ENCODE results near the gene MACROD2.
A peak's percentile ranks its signal among the peaks of the same experiment; 100 is the strongest.

MACROD2 gene

DNA sequence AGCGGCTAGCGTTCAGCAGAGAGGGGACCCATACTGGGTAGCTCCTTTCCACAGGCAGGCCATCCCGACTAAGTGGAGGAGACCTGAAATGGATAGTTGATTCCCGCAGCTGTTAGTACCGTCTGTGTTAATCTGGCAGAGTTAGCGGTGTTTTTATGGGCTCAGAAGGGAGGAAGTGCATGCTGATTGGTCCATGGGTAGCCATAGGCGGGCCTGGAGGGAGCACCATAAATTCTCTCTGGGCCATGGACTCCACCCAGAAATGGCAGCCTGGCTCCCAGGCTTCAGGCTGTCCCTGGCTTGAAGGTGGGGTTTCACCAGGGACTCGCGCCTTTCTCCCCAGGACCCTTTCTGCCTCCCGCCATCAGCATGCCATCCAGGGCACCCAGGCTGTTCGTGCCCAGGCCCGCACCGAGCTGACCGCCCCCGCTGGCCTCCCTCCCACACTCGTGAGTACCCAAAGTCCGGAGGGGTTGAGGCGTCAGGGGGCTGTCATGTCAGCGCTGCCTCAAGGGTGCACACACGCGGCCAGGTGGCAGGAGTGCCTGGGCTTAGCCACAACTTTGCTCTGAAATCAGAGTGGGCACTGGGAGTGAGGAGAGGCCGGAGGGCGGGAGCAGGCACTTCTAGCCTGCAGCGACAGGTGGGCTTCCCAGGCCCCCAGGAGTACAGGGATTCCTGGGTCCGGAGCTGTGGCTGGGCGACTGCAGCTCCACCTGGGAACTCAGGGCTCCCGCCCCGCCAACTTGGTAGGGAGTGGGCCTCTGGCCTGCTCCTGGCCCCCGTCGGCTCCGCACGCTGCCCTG lies 1036.4 kb downstream of the MACROD2 start:
- DNase-seq: no peak

- no peak for DNase-seq
Observed at GRCh38 chr20:15032352-15032622, 1037.0 kb downstream of the MACROD2 start.

DNA sequence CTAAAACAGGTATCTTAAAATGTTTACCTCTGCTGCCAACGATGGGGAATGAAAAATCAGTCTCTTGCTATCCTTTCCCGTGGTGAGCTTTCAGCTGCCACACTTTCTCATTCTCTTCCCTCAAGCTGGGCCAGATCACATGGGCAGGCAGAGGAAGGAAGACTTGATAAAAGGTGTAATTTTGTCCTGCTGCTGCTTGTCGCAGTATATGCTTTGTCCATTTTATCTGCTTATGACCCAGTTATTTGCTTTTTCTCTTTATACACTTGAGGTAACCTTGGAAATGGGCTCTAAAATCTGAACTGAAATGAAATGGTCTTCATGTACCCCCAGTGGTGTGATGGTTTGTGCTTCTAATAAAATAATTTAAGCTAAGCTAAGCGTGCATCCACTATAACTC lies 1038.0 kb downstream of the MACROD2 start:
- peak; percentile 68 for DNase-seq

GRCh38 chr20:15033891-15034290 lies 1038.6 kb downstream of the MACROD2 start:
- DNase-seq: peak; percentile 51

DNA sequence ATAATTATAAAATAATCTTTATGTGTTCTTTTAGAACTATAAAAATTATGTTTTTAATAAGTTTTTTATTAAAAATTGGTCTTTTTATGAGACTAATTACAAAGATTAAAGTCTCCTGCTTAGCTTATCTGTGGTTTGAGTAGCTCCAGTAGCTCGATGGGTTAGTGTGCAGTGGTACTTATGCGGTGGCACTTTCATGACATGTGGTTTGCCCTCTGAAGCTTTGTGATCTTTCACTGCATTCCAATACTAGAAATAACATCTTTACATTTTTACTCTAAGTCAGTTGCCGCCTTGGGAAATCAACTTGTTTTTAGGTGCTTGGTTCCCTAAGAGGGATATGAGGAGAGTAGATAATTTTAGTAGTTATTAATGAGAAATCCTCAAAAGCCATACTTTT lies 1041.6 kb downstream of the MACROD2 start:
- no peak for DNase-seq

DNA sequence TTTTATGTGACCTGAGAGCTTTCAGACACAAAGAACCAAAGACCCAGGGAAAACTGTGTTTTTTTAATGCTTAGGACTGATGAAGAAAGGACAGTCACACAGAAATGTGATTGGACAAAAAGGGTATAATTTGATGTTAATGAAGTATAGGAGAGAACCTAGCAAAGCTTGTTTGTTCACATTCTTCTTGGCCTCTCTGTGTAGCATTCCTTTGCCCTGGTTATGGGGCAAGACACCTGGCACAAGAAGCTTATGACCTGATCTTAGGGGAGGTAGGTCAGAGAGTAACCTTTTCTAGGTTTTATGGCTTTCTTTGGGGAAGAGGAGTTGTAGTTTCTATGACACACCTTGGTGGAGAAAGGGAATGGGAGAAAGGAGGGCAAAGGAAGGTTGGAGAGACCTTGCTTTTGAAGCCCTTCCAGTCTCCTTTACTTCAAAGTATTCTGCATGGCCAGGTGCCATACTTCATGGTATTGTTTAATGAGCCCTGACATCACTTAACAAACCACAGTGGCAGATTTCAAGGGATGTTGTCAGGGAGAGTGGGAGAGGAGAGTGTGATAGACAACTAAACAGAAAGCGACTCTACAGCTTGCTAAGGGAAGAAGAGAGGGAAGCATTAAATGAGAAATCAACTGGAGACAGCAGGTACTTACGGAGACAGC lies 1043.9 kb downstream of the MACROD2 start:
- no peak for DNase-seq

GRCh38 chr20:15042723-15043122 lies 1047.4 kb downstream of the MACROD2 start:
- DNase-seq: no peak

GRCh38 chr20:15045246-15045645 lies 1049.9 kb downstream of the MACROD2 start:
- no peak for DNase-seq

DNA sequence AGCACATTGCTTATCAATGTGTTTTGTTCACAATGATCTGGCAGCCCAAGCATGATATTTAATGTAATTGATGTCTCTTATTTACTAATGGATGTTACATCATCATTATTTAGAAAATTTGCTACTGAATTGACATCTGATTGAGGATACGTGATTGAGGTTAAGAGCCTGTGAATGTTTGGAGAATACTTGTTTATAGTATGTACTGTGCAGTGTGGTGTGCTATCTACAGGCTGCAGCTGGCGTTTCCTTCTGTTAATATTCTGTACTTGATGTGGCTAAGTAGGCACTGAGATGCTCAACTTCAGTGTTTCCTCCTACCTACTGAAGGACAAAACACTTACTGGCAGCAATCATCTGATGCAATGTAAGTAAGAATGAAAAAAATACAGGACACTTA lies 1051.7 kb downstream of the MACROD2 start:
- peak; percentile 8 for DNase-seq

DNA sequence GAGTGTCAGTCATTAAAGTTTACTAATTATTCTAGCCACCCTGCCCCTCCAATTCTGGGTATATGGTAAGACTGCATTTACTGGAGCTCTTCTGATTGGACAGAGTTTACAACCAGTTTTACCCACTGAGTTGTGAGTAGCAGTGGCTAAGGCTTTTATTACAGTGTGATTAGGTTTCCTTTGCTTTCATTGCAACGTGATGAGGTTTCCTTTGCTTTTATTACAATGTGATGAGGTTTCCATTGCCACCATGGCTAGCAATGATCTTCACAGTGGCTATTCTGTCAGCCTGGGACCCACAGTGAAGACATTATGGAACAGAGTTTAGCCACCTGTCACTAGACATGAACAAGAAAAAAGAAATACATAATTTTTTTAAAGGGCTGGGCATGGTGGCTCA lies 1052.3 kb downstream of the MACROD2 start:
- DNase-seq: no peak

- no peak for DNase-seq
Observed at GRCh38 chr20:15056246-15056645, 1060.9 kb downstream of the MACROD2 start.

- DNase-seq: no peak
Observed at GRCh38 chr20:15058841-15059240, 1063.5 kb downstream of the MACROD2 start.

DNA sequence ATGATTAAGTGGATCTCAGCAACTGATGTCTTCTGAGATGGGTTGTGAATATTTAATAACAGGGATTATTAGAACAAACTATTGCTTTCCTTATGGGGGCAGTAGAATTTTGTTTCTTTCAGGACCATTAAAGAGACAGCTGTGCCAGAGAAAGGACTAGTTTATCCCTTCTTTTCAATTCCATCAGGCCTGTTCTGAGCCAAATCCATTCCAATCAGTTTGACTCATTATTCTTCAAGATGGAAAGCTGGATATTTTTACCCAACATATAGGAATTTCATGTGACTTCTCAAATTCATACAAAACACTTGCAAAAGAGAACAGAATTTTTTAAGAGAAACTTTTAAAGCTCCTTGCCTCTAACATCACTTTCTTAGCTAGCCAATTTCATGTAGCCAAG lies 1064.1 kb downstream of the MACROD2 start:
- DNase-seq: no peak

GRCh38 chr20:15060265-15061060 lies 1065.1 kb downstream of the MACROD2 start:
- no peak for DNase-seq

- DNase-seq: no peak
Observed at GRCh38 chr20:15061061-15061430, 1065.7 kb downstream of the MACROD2 start.

- DNase-seq: no peak
Observed at GRCh38 chr20:15061955-15062354, 1066.6 kb downstream of the MACROD2 start.

GRCh38 chr20:15063081-15063480 lies 1067.8 kb downstream of the MACROD2 start:
- no peak for DNase-seq

GRCh38 chr20:15064741-15065140 lies 1069.4 kb downstream of the MACROD2 start:
- no peak for DNase-seq

GRCh38 chr20:15065794-15066193 lies 1070.5 kb downstream of the MACROD2 start:
- no peak for DNase-seq

DNA sequence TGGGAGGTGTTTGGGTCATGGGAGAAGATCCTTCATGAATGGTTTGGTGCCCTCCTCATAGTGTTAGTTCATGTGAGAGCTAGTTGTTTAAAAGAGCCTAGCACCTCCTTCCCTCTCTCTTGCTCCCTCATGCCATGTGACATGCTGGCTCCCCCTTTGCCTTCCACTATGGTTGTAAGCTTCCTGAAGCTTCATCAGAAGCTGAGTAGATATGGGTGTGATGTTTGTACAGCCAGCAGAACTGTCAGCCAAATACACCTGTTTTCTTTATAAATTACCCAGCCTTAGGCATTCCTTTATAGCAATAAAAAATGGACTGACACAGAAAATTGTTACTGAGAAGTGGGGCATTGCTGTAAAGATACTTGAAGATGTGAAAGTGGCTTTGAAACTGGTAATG lies 1073.2 kb downstream of the MACROD2 start:
- DNase-seq: no peak

GRCh38 chr20:15069355-15069754 lies 1074.0 kb downstream of the MACROD2 start:
- DNase-seq: no peak

GRCh38 chr20:15071085-15071808 lies 1075.9 kb downstream of the MACROD2 start:
- no peak for DNase-seq

DNA sequence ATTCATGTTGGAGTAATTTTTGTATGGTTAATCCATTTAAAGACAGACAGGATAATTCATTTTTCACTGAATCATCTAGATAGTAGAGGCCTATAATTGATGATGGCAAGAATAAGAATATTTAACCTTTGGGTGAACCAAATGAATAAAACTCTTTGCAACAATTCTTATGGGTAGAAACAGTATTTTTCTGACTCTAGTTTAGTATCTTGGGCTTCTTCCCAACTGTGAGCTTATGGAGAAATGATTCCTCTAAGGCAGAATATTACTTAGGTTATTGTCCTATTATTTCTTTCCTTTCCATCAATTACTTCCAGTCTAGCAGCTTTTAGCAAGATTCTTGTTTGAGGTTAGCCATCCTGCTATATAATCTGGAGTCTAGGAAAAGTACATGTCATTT lies 1077.0 kb downstream of the MACROD2 start:
- DNase-seq: no peak
